ENCODE data around the gene PPP2R3C. TPM values are rescaled to one million over a fixed set of nuclear protein-coding genes. Genes with fewer than 3 reads are reported as not detected.

PPP2R3C gene
- total and polyA plus RNA-seq, 2 of the 4 experiments (the other 2 are of a cell fraction) = 15.9 to 17.0 TPM

- no peak for DNase-seq
- Histone ChIP-seq H4K8ac (ENCODE audit: low read depth in 2 of 2, low read length in 2 of 2) (no peak overlapping the region), H3K27ac (ENCODE audit: insufficient read depth, low read length) (no peak overlapping the region), H2AK5ac (ENCODE audit: low read depth, low read length) (no peak overlapping the region), H3K4me3 (ENCODE audit: insufficient read depth, low read depth, low read length) (no peak overlapping the region), H2AFZ (replicated peaks; ENCODE audit: low read length, poor library complexity) (no peak overlapping the region), H3K27me3 (ENCODE audit: control insufficient read depth, insufficient read depth, low read length) (no peaks in the 10 kb centered on the region), H3K9ac (ENCODE audit: low read depth, low read length) (no peak overlapping the region), H3K14ac (replicated peaks; ENCODE audit: low read depth, low read length) (no peak overlapping the region), H2BK15ac (ENCODE audit: low read depth, low read length) (no peak overlapping the region), H4K91ac (ENCODE audit: insufficient read depth, low read depth, low read length) (no peak overlapping the region), H2BK5ac (ENCODE audit: low read depth, low read length, poor library complexity, severe bottlenecking) (no peak overlapping the region), H3K36me3 (ENCODE audit: control insufficient read depth, insufficient read depth, low read length) (no peaks in the 10 kb centered on the region), H3K4me1 (ENCODE audit: control insufficient read depth, insufficient read depth, low read length) (no peaks in the 10 kb centered on the region; the same call in 1 of the 2 replicates), H3K79me1 (ENCODE audit: low read depth in 1 of 2, low read length in 2 of 2) (peaks cover 3 to 16% of the 10 kb centered on the region in 2 experiments; a peak in 3 of 4 replicates), H3K56ac (ENCODE audit: extremely low read depth, insufficient read depth, low read length) (no peak overlapping the region), H3K4ac (ENCODE audit: low read depth, low read length) (no peak overlapping the region), H2AK9ac (replicated peaks; ENCODE audit: low read depth, low read length, poor library complexity) (no peak overlapping the region), H3K9me3 (ENCODE audit: control insufficient read depth, insufficient read depth, low read length) (no peaks in the 10 kb centered on the region), H3K9me1 (ENCODE audit: insufficient read depth, low read length) (no peaks in the 10 kb centered on the region; the same call in 1 of the 2 replicates), H4K20me1 (ENCODE audit: insufficient read depth, low read length) (no peaks in the 10 kb centered on the region), H3K23ac (ENCODE audit: low read depth, low read length) (no peak overlapping the region), H4K5ac (ENCODE audit: low read depth, low read length) (no peak overlapping the region), H2BK20ac (ENCODE audit: low read depth, low read length) (no peak overlapping the region), H3K4me2 (ENCODE audit: low read depth, low read length) (no peak overlapping the region), H3K18ac (ENCODE audit: low read depth, low read length) (no peak overlapping the region), H2BK120ac (ENCODE audit: low read depth, low read length) (no peak overlapping the region)
- dilution Hi-C loops (cut with HindIII; ENCODE audit: low sequenced_read_pairs, unreplicated experiment) = no loop called here
- intact Hi-C loops (cut with micrococcal nuclease) = loop anchor here (10.0 kb wide), 1 partner anchor 372 kb away; no protein-coding TSS in a partner anchor
- CTCF ChIA-PET = interaction anchor here (0.7 to 1.2 kb wide), 3 partner anchors 28 to 578 kb away, joined by 3 to 4 read pairs (median 3); no protein-coding TSS in a partner anchor
- in situ Hi-C loops (cut with MboI; ENCODE audit: low sequenced_read_pairs) = no loop called here
- TF ChIP-seq, protein P1, sequence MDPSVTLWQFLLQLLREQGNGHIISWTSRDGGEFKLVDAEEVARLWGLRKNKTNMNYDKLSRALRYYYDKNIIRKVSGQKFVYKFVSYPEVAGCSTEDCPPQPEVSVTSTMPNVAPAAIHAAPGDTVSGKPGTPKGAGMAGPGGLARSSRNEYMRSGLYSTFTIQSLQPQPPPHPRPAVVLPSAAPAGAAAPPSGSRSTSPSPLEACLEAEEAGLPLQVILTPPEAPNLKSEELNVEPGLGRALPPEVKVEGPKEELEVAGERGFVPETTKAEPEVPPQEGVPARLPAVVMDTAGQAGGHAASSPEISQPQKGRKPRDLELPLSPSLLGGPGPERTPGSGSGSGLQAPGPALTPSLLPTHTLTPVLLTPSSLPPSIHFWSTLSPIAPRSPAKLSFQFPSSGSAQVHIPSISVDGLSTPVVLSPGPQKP (IDR thresholded peaks at IDR 0.05; ENCODE audit: borderline replicate concordance, low read depth, low read length) = no peak
- TF ChIP-seq NFE2L2 (IDR thresholded peaks at IDR 0.05; ENCODE audit: low read depth, low read length) = no peak
- no peak for TF ChIP-seq RAD21 (IDR thresholded peaks at IDR 0.05; ENCODE audit: low read length)
- TF ChIP-seq CTCF (conservative IDR thresholded peaks at IDR 0.05; ENCODE audit: low read depth, low read length) = no peak
- no peak for TF ChIP-seq POLR2A (IDR thresholded peaks at IDR 0.05; ENCODE audit: low read depth, low read length)
- no peak for TF ChIP-seq SMC3 (IDR thresholded peaks at IDR 0.05; ENCODE audit: low read depth, low read length)
- no peak for TF ChIP-seq FOS (IDR thresholded peaks at IDR 0.05; ENCODE audit: low read depth, low read length)
- TF ChIP-seq MAZ (IDR thresholded peaks at IDR 0.05; ENCODE audit: borderline replicate concordance, low read depth, low read length) = no peak
- no peak for TF ChIP-seq RCOR1 (IDR thresholded peaks at IDR 0.05; ENCODE audit: insufficient replicate concordance, low read length)
- no peak for TF ChIP-seq CHD1 (IDR thresholded peaks at IDR 0.05; ENCODE audit: low read depth, low read length)
- no peak for TF ChIP-seq RFX5 (IDR thresholded peaks at IDR 0.05; ENCODE audit: low read depth, low read length)
- no peak for TF ChIP-seq MXI1 (IDR thresholded peaks at IDR 0.05; ENCODE audit: borderline replicate concordance, low read depth, low read length)
- no peak for TF ChIP-seq MAFK (IDR thresholded peaks at IDR 0.05; ENCODE audit: low read depth, low read length)
- TF ChIP-seq CEBPB (IDR thresholded peaks at IDR 0.05; ENCODE audit: low read depth, low read length) = no peak
- TF ChIP-seq, protein P2, sequence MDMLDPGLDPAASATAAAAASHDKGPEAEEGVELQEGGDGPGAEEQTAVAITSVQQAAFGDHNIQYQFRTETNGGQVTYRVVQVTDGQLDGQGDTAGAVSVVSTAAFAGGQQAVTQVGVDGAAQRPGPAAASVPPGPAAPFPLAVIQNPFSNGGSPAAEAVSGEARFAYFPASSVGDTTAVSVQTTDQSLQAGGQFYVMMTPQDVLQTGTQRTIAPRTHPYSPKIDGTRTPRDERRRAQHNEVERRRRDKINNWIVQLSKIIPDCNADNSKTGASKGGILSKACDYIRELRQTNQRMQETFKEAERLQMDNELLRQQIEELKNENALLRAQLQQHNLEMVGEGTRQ (IDR thresholded peaks at IDR 0.05; ENCODE audit: low read depth, low read length) = no peak
- no peak for ATAC-seq (ENCODE audit: low read depth)
- BruUV-seq (replicated peaks) = no TSS peak
- 67% methylated on average over 1 of the region's 3 CpGs; no CpG with 5 or more reads in 1 of the 2 experiments for WGBS, 2 experiments (ENCODE audit: extremely low coverage in 2 of 2, insufficient read length in 1 of 2)
- POLR2A ChIA-PET (ENCODE audit: unreplicated experiment) = interaction anchor here (0.7 kb wide), 1 partner anchor 59 kb away, joined by 4 read pairs; no protein-coding TSS in a partner anchor
Measured at GRCh38 chr14:35042632-35043031, 79.2 kb downstream of the PPP2R3C start.
